Activated gamma-delta T cell treated with Interleukin-2 at 50 U/mL for 16 hours (primary cell): ENCODE measurements around the gene ANKRD45.
"Not testable (repeated sequence)": the region's sequence is repeated elsewhere in the genome, so short reads cannot be mapped to it uniquely, and the experiment has no call there.

Source experiments
- DNase-seq: peaks from one replicate; pipeline ENCODE4 v3.0.0-alpha.2; 2020

ANKRD45 gene

DNA sequence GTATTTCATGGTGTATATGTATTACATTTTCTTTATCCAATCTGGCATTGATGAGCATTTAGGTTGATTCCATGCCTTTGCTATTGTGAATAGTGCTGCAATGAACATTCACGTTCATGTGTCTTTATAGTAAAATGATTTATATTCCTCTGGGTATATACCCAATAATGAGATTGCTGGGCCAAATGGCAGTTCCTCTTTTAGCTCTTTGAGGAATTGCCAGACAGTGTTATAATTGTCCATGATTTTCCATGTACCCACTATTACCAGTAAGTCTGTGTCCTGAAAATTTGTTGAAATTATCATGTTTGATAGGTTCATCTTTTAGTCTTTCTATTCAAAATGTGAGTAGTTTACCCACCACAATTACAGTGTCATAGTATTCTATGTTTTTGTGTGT, 101.2 kb downstream of the ANKRD45 start:
- no peak for DNase-seq

DNA sequence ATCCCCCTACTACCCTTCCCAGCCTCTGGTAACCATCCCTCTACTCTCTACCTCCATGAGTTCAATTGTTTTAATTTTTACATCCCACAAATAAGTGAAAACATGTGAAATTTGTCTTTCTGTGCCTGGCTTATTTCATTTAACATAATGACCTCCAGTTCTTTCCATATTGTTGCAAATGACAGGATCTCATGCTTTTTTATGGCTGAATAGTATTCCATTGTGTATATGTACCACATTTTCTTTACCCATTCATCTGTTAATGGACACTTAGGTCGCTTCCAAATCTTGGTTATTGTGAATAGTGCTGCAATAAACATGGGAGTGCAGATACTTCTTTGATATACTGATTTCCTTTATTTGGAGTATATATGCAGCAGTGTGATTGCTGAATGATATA, 105.8 kb downstream of the ANKRD45 start:
- not testable (repeated sequence) for DNase-seq

- DNase-seq, result no peak
These were observed 106.8 kb downstream of the ANKRD45 start for GRCh38 chr1:173562813-173563212.

GRCh38 chr1:173561263-173561662, 108.4 kb downstream of the ANKRD45 start:
- no peak for DNase-seq

GRCh38 chr1:173560285-173560880, 109.3 kb downstream of the ANKRD45 start:
- DNase-seq, result no peak
